Measurements from ENCODE around the gene BAZ1A.

GRCh38 chr14:34824256-34824655, 50.9 kb downstream of the BAZ1A start:
- TF ChIP-seq EZH2 (IDR thresholded peaks at IDR 0.05; ENCODE audit: insufficient read depth, poor library complexity, severe bottlenecking) (no peak), EZH2phosphoT487 (IDR thresholded peaks at IDR 0.05; ENCODE audit: insufficient read depth, low read depth) (no peak)
